Nephron (organoid): Measurements from ENCODE around the gene FAM110D.

Experiments used
- H3K27ac Mint-ChIP-seq, 3 experiments: 2 replicates each; pipeline ENCODE4 v1.8.0; 2020; ENCODE audit warnings: mixed read lengths in 3 of 3, mild to moderate bottlenecking in 2 of 3, moderate library complexity in 1 of 3
- H3K27me3 Mint-ChIP-seq: 2 replicates; pipeline ENCODE4 v1.8.0; 2021; ENCODE audit warnings: low read depth, mild to moderate bottlenecking, moderate library complexity, mixed read lengths
- H3K36me3 Mint-ChIP-seq: 2 replicates; pipeline ENCODE4 v1.8.0; 2020; ENCODE audit warnings: low read depth, mixed read lengths
- H3K4me1 Mint-ChIP-seq: 2 replicates; pipeline ENCODE4 v1.8.0; 2020; ENCODE audit warnings: mixed read lengths
- H3K4me3 Mint-ChIP-seq, 3 experiments: 2 replicates each; pipeline ENCODE4 v1.8.0; 2020; ENCODE audit warnings: mild to moderate bottlenecking in 3 of 3, mixed read lengths in 3 of 3, moderate library complexity in 2 of 3
- H3K9me3 Mint-ChIP-seq: 2 replicates; pipeline ENCODE4 v1.8.0; 2020; ENCODE audit warnings: mixed read lengths
- TF ChIP-seq, protein P1 (sequence below), 3 experiments: fragments of 200-600 bp; sonication (generic); IDR thresholded peaks; one replicate each; pipeline ENCODE4 v1.5.0; 2021; ENCODE audit warnings: antibody characterized with exemption in 3 of 3; ENCODE audit not compliant: unreplicated experiment in 3 of 3

Gene FAM110D

DNA sequence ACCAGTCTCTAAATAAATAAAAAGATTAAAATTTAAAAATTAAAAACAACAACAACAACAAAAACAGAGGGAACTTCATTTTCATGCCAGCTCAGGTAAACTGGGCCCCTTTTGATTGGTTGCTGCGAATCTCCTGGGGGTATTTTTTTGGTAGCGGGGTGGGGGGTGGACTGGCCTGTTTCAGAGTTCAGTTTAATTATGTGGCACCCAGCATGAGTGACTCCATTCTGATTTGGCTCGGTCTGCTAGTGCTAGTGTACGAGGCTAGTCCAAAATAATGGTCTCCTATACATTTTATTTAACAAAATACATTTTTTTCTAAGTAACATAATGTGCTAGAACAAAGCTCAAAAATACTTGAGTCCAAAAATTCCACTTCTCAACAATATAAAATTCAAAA is 29.1 kb upstream of the FAM110D start:
- TF ChIP-seq, protein P1, sequence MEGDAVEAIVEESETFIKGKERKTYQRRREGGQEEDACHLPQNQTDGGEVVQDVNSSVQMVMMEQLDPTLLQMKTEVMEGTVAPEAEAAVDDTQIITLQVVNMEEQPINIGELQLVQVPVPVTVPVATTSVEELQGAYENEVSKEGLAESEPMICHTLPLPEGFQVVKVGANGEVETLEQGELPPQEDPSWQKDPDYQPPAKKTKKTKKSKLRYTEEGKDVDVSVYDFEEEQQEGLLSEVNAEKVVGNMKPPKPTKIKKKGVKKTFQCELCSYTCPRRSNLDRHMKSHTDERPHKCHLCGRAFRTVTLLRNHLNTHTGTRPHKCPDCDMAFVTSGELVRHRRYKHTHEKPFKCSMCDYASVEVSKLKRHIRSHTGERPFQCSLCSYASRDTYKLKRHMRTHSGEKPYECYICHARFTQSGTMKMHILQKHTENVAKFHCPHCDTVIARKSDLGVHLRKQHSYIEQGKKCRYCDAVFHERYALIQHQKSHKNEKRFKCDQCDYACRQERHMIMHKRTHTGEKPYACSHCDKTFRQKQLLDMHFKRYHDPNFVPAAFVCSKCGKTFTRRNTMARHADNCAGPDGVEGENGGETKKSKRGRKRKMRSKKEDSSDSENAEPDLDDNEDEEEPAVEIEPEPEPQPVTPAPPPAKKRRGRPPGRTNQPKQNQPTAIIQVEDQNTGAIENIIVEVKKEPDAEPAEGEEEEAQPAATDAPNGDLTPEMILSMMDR (IDR thresholded peaks at IDR 0.05; ENCODE audit: unreplicated experiment in 3 of 3), result no peak
- H3K4me1 Mint-ChIP-seq, result peaks cover 6% of the 10 kb centered on the region
- H3K9me3 Mint-ChIP-seq, result peaks cover 2% of the 10 kb centered on the region
- H3K27ac Mint-ChIP-seq, result no peak overlapping the region
- H3K4me3 Mint-ChIP-seq, result no peak overlapping the region
- H3K27me3 Mint-ChIP-seq, result no peaks in the 10 kb centered on the region
- no peaks in the 10 kb centered on the region for H3K36me3 Mint-ChIP-seq

DNA sequence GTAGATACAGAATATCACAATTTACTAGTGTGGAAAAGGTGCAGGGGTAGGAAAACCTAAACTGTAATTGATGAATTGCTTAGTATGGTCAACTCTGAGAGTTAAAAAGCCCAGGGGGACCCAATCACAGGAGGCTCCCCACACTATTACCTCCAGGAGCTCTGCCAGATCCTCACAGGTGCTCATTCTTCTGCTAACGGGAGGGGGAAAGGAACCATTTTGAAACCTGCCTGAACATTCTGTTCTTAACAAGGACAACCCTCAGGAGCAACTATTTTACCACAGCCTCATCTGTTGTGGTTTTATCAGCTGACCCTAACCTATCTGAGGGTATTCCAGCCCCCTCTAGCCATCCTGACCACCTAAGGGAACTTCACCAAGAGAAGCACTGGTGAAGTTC is 28.2 kb upstream of the FAM110D start:
- H3K4me3 Mint-ChIP-seq, result no peak overlapping the region
- no peaks in the 10 kb centered on the region for H3K27me3 Mint-ChIP-seq
- H3K4me1 Mint-ChIP-seq, result peaks cover 6% of the 10 kb centered on the region
- H3K27ac Mint-ChIP-seq, result no peak overlapping the region
- TF ChIP-seq, protein P1 (IDR thresholded peaks at IDR 0.05; ENCODE audit: unreplicated experiment in 3 of 3), result no peak
- H3K9me3 Mint-ChIP-seq, result peaks cover 2% of the 10 kb centered on the region
- no peaks in the 10 kb centered on the region for H3K36me3 Mint-ChIP-seq

DNA sequence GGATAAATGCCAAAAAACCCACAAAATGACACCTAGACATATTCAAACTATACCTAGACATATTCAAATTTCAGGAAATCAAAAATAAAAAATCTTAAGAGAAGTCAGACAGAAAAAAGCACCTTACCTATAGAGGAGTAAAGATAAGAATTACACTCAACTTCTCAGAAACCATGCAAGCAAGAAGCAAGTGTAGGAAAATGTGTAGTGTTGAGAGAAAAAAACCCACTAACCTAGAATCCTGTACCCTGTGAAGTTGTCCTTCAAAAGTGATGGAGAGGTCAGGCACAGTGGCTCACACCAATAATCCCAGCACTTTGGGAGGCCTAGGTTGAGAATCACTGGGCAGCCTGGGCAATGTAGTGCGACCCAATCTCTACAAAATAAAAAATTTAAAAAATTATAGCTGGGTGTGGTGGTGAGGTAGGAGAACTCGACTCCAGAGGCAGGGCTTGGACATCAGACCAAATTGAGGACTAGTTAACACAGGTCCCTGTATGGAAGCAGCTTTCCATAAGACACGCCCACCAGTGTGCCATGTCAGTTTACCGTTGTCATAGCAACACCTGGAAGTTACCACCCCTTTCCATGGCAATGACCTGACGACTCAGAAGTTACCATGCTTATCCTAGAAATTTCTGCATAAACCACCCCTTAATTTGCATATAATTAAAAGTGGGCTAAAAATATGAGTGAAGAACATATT is 26.6 kb upstream of the FAM110D start:
- Mint-ChIP-seq H3K4me1 (peaks cover 6% of the 10 kb centered on the region), H3K9me3 (peaks cover 2% of the 10 kb centered on the region), H3K27me3 (no peaks in the 10 kb centered on the region)

DNA sequence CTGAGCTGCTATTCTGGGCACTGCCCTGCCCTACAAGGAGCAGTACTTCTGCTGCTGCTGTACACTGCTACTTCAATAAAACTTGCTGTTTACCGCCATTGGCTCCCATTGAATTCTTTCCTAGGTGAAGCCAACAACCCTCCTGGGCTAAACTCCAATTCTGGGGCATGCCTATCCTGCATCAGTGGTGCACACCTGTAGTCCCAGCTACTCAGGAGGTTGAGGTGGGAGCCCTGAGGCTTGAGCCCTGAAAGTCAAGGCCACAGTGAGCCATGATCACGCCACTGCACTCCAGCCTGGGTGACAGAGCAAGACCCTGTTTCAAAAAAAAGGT is 26.1 kb upstream of the FAM110D start:
- Mint-ChIP-seq H3K27ac (no peak overlapping the region), H3K27me3 (no peaks in the 10 kb centered on the region), H3K4me1 (peaks cover 2% of the 10 kb centered on the region), H3K4me3 (no peak overlapping the region), H3K36me3 (no peaks in the 10 kb centered on the region), H3K9me3 (peaks cover 2% of the 10 kb centered on the region)
- TF ChIP-seq, protein P1 (IDR thresholded peaks at IDR 0.05; ENCODE audit: unreplicated experiment in 3 of 3), result no peak

More for the DNA sequence above, 26.6 kb upstream of the FAM110D start:
- TF ChIP-seq, protein P1 (IDR thresholded peaks at IDR 0.05; ENCODE audit: unreplicated experiment in 3 of 3), result no peak
- H3K27ac Mint-ChIP-seq, result no peak overlapping the region
- no peak overlapping the region for H3K4me3 Mint-ChIP-seq
- no peaks in the 10 kb centered on the region for H3K36me3 Mint-ChIP-seq

DNA sequence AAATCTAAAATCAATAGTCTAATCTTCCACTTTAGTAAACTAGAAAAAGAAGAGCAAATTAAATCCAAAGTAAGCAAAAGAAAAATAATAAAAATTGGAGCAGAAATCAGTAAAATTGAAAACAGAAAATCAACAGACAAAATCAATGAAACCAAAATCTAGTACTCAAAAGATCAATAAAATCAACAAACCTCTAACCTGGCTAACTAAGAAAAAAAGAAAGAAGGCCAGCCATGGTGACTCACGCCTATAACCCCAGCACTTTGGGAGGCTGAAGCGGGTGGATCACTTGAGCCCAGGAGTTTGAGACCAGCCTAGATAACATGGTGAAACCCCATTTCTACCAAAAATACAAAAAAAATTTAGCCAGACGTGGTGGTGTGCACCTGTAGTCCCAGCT is 24.4 kb upstream of the FAM110D start:
- Mint-ChIP-seq H3K27ac (no peak overlapping the region), H3K4me1 (no peaks in the 10 kb centered on the region), H3K4me3 (no peak overlapping the region), H3K27me3 (no peaks in the 10 kb centered on the region), H3K9me3 (peaks cover 2% of the 10 kb centered on the region), H3K36me3 (no peaks in the 10 kb centered on the region)
- TF ChIP-seq, protein P1 (IDR thresholded peaks at IDR 0.05; ENCODE audit: unreplicated experiment in 3 of 3), result no peak

DNA sequence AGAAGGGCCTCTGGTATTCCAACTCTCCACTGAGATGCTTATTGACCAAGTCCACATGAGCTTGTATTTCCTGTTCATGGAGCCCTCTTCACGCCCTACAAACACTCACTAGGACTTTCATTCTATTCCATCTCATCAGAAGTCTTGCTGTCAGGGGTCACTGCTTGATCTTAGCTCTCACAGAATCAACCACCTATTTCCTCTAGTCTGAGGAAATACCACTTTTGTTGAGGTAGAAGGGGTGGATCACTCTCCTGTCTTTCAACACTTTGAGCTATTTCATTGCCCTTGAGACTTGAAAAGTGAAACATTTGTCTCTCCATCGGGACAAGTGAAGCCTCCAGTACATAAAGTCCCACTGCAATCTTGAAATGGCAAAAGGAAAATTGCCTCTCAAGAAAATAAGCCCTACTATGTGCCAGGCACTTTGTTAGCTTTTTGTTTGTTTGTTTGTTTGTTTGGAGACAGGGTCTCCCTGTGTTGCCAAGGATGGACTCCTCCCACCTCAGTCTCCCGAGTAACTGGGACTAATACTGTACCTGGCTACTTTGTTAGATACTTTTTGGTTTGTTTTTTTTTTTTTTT is 19.8 kb upstream of the FAM110D start:
- Mint-ChIP-seq H3K27me3 (peaks cover 8% of the 10 kb centered on the region), H3K4me3 (no peak overlapping the region), H3K9me3 (no peaks in the 10 kb centered on the region), H3K4me1 (no peaks in the 10 kb centered on the region), H3K36me3 (no peaks in the 10 kb centered on the region), H3K27ac (no peak overlapping the region)
- TF ChIP-seq, protein P1 (IDR thresholded peaks at IDR 0.05; ENCODE audit: unreplicated experiment in 3 of 3), result no peak
